GM19043 (cell line): ENCODE results near the gene TENT4A.
A peak's percentile ranks its signal among the peaks of the same experiment; 100 is the strongest.

Source experiments
- ATAC-seq: cut with Tn5 transposase; IDR thresholded peaks from one replicate; pipeline ENCODE4 v1.9.1; 2021; ENCODE audit warnings: low read depth; ENCODE audit not compliant: unreplicated experiment

The TENT4A gene

GRCh38 chr5:6749026-6749716 lies 35.9 kb downstream of the TENT4A start:
- ATAC-seq: no peak

DNA sequence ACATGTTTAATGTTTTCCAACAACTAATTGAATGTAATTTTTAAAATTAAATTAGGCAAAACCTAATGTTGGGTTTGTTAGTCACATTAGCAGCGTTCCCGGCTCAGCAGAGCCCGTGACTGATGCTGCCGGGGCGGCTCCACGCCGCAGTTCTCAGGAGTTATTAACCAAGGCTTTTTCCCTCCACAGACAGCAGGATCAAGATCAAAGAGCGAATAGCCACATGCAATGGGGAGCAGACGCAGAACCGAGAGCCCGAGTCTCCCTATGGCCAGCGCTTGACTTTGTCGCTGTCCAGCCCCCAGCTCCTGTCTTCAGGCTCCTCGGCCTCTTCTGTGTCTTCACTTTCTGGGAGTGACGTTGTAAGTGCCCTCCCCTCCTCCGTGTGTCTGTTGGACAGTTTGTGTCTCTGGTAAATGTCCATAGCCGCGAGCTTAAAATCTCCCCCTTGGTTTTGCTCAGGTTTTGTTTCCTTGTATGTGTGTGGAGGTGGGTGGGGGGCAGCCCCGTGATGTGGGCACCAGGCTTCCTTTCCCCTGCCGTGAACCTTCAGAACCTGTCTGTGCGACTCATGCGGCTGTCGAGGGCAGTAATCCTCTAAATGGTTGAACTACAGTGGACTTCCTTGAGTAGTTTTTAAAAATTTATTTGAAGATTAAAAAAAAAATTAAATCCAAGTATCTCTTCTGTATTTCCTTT lies 37.1 kb downstream of the TENT4A start:
- no peak for ATAC-seq

- ATAC-seq: no peak
Measured at GRCh38 chr5:6750951-6751685, 37.9 kb downstream of the TENT4A start.

DNA sequence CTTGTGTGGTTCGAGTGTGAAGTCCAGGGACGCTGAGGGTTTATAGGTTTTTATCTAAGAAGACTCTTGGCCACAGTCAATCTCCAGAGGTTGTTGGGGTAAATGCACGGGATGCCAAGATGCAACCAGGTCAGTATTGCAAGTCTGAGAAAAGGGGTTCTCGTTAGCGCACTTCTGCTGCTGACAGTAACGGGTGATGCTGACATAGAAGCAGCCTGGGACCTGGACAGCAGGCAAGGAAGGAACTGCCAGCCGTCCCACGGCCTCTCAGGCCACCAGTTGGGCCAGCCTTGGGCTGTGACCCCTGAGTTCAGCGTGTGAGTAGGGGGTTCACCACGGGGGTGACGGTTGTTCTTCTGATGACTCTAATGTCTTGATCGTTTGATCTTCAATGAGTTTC lies 39.0 kb downstream of the TENT4A start:
- ATAC-seq: no peak

GRCh38 chr5:6752782-6753181 lies 39.5 kb downstream of the TENT4A start:
- ATAC-seq: no peak

GRCh38 chr5:6753851-6754250 lies 40.6 kb downstream of the TENT4A start:
- no peak for ATAC-seq

- ATAC-seq: no peak
Measured at GRCh38 chr5:6754766-6755165, 41.5 kb downstream of the TENT4A start.

- ATAC-seq: no peak
Measured at GRCh38 chr5:6755519-6755918, 42.3 kb downstream of the TENT4A start.

DNA sequence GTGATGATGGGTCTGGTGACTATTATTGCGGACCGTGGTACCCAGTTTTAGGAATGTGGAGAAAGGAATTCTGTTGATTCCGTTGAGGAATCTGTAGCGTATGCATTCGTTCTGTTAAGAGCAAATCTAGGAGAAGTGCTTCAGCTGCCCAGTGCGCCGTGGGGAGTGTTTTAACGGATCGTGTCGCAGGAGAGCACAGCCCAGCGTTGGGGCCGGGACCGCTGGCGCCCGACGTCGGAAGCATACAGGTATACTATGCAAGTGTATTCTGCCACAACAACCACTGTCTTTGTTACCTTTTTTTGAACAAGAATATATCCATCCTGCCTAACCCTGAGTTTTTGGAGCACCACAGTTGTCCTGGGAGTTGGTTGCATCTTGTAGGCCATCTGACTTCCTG lies 42.7 kb downstream of the TENT4A start:
- ATAC-seq: no peak

DNA sequence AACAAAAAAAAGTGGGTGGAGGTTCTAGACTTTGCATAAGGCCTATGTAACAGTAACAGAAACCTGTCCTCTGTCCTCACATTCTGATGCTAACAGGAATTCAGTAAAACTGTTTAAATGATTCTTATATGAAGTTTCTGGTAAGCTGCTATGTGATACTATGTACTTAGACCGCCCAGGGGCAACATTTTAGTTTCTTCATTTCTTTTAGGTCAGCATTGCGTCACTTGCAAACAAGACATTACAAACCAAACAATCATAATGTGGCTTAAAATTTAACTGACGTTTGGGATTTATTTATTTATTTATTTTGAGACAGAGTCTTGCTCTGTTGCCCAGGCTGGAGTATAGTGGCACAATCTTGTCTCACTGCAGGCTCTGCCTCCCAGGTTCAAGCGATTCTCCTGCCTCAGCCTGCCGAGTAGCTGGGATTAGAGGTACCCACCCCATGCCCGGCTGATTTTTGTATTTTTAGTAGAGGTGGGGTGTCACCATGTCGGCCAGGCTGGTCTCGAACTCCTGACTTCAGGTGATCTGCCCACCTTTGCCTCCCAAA lies 44.3 kb downstream of the TENT4A start:
- ATAC-seq: no peak

DNA sequence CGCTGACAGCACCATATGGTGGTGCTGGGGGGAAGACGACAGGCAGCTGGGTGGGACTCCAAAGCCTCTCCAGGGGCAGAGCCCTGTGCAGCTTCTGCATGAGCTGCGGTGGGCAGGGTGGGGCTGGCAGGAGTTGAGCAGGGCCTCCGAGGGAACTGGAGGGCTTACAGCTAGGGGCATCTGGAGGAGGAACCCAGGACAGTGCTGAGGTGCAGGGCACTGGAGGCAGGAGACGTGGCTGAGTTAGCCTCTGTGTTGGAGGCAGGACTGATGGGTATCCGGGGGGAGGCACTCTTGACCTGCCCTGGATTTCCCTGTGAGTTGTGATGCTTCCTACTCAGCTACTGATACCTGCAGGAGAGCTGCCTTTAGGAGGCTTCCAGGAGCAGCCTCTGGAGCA lies 45.0 kb downstream of the TENT4A start:
- no peak for ATAC-seq

- ATAC-seq: no peak
Measured at GRCh38 chr5:6758706-6759105, 45.5 kb downstream of the TENT4A start.

- ATAC-seq: no peak
Measured at GRCh38 chr5:6759401-6759800, 46.2 kb downstream of the TENT4A start.

- no peak for ATAC-seq
Measured at GRCh38 chr5:6759983-6760382, 46.8 kb downstream of the TENT4A start.

GRCh38 chr5:6760686-6761085 lies 47.5 kb downstream of the TENT4A start:
- no peak for ATAC-seq

GRCh38 chr5:6761333-6761732 lies 48.1 kb downstream of the TENT4A start:
- no peak for ATAC-seq

DNA sequence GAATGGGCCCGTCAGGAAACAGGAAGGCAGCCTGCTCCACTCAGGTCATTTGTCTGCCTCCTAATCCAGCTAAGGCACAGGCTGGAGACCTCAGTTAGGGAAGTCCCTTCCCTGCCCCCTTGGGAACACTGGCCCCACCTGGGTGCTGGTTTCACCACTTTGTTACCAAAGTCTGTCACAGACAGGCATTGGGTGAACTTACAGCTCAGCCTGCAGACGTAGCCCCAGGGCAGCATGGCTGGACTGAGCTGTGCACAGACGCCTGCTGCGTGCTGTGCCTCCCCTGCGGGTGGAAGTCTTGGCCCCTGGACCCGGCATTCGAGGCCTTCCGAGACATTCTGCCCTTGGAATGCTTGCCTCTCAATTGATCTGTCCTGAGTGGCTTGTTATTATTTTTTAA lies 48.9 kb downstream of the TENT4A start:
- ATAC-seq: no peak

- ATAC-seq: no peak
Measured at GRCh38 chr5:6762697-6763096, 49.5 kb downstream of the TENT4A start.

- ATAC-seq: no peak
Measured at GRCh38 chr5:6763191-6763590, 50.0 kb downstream of the TENT4A start.

GRCh38 chr5:6765612-6766525 lies 52.6 kb downstream of the TENT4A start:
- ATAC-seq: peak; percentile 91
